Hepatic stellate cell (primary cell): ENCODE measurements around the gene NDRG3.

Source experiments
- DNase-seq: peaks from one replicate; pipeline ENCODE4 v3.0.0; 2011; ENCODE audit warnings: low spot score

NDRG3 gene

GRCh38 chr20:36606158-36607066 lies 139.5 kb downstream of the NDRG3 start:
- peak; percentile 38 for DNase-seq

DNA sequence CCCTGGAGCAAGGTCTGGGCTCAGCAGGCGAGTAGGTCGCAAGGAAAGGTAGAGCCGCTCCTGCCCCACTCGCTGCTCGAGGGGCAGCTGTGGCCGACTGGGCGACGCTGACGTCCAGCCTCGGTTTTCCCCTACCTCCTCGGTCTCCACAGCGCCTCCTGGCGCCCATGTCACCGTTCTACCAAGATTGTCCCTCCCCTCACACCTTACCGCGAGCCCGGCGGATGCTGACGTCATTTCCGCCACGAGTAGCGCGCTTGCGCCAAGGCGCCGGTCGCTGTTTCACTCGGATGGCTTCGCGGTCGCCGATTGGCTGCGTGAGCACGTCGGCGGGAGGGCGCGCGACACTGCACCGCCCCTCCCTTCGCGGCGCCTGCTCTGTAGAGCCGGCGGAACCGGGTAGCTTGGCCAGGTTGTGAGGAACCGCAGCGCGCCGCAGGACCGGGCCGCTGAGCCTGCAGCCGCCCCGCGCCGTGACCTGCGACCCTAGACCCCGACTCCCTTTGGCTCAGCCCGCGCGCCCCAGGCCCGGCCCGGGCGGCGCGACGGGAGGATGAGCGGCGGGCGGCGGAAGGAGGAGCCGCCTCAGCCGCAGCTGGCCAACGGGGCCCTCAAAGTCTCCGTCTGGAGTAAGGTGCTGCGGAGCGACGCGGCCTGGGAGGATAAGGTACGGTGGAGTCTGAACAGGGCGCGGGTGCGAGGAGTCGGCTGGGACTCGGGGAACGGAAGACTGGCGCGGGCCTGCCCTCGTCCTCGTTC lies 140.3 kb downstream of the NDRG3 start, which contains the start of gene RAB5IF:
Gene RAB5IF (plus strand): TSS at position 381 of the 759 bp plus-strand sequence. CDS start 173 bp downstream, at position 554.
- DNase-seq = peak; percentile 95

DNA sequence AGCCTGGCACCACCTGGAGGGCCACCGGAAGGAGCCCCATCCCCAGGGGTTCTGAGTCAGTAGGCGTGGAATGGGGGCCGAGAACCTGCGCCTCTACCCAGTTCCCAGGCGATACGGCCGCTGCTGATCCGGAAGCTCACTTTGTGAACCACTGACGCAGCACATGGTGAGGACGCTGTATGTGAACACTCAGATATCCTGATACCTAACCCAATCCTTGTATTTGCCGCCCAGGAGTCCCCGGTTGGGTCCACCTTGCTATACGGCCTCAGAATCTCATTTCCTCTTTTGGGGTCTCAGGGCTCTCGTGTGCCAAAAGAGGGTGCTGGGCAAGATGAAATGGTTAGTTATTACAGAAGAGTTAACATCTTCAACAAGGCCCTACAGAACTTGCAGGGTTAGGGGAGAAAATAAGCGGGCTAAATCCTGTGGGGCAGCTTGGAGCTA lies 140.9 kb downstream of the NDRG3 start:
- DNase-seq = no peak
